GM18508 (cell line): ENCODE measurements around the gene GSX1.
"Not testable (repeated sequence)": the region's sequence is repeated elsewhere in the genome, so short reads cannot be mapped to it uniquely, and the experiment has no call there.

Experiments
- ATAC-seq: cut with Tn5 transposase; IDR thresholded peaks from one replicate; pipeline ENCODE4 v1.9.1; 2021; ENCODE audit warnings: moderate number of reproducible peaks; ENCODE audit not compliant: insufficient read depth, unreplicated experiment

GSX1 gene

GRCh38 chr13:27793507-27794367 lies 1.5 kb downstream of the GSX1 start:
- no peak for ATAC-seq

GRCh38 chr13:27794368-27794691 lies 2.0 kb downstream of the GSX1 start:
- no peak for ATAC-seq

DNA sequence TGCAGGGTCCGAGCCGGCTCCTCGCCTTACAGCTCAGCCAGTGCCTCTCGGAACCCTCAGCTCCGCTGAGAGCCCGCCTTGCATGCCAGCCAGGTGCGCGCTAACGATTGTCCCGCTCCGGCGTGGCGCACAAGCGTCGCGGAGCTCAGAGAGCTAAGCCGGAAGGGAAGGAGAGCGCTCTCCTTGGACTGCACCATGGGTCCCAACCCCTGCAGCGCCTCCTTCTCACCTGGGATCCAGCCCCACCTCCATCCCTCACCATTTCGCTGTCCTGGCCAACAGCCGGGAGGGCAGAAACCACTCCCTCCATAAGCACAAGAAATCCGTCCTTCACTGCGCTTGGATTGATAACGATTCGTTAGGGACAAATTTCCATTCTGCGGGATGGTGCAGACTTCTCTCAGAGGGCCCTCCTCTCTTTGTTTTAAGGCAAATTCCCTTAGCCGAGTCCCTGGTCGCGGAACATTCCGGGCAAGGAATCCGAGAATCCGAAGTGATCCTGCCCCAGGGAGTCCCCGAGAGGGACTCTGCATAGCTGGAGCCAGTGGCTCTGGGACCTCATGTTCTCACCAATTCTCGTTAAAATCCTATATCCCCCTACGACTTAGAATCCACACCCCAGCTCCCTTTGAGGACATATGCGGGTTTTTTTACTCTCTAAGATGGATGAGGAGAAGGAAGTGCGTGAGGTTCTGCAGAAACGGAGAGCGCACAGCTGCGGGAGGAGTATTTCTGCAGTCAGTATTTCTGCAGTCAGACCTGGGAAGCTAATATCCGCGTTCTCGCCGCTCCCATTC lies 2.8 kb downstream of the GSX1 start:
- no peak for ATAC-seq

- ATAC-seq, result no peak
Measured at GRCh38 chr13:27795718-27796019, 3.4 kb downstream of the GSX1 start.

- no peak for ATAC-seq
Measured at GRCh38 chr13:27796544-27797227, 4.4 kb downstream of the GSX1 start.

DNA sequence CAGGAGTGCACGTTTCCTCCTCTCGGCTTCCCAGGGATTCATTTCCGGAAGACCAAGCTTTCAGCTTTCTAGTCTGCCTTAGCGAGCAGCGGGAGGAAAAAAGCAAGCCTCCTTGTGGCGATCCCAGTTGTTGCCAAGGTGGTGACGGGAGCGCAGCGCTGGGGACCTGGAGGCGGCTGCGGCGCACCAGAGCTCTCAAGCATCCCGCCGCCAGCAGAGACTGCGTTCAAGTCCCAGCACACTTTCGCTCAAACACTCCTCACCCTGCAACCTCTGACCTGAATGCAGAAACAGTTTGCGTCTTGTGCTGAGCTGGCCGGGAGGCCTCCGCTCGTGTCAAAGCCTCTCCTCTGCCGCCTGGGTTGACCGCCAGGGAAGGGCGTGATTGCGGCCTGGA lies 4.9 kb downstream of the GSX1 start:
- no peak for ATAC-seq

GRCh38 chr13:27806744-27807387 lies 14.6 kb downstream of the GSX1 start:
- ATAC-seq, result no peak

GRCh38 chr13:27808851-27809550 lies 16.7 kb downstream of the GSX1 start:
- no peak for ATAC-seq

DNA sequence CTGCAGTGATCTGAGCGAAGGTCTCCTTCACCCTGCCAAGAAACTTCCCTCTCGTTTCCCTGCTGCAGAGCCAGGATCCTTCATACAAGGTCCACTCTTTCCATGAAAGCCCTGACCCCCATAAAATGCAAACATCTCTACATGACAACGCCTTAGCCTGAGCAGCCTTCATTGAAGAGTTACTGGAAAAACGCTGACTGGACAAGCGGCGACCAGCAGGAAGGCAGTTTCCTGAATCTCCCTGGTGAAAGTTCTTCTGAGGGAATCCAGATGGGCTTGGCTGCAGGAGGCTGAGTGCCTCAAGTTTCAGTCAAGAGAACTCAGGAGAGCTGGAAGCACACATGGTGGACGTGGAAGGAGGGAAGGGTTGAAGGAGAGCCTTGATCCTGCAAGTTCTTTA lies 17.7 kb downstream of the GSX1 start:
- ATAC-seq, result no peak

DNA sequence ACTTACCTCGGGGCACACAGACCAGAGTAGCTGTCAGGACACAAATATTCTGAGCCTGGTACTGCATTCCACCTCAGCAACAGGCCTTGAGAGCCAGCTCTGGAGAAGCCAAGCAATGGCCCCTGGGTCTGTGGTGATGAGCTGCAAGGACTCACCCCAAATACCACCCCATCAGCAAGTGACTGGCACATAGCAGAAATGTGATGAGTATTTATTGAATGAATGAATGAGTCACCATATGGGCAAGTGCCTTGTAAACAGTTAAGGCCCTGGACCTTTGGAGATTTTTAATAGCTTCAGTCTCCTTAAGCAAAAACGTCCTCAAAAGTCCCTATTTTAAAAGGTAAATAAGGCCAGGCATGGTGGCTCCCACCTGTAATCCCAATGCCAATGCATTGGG lies 18.2 kb downstream of the GSX1 start:
- ATAC-seq, result no peak

DNA sequence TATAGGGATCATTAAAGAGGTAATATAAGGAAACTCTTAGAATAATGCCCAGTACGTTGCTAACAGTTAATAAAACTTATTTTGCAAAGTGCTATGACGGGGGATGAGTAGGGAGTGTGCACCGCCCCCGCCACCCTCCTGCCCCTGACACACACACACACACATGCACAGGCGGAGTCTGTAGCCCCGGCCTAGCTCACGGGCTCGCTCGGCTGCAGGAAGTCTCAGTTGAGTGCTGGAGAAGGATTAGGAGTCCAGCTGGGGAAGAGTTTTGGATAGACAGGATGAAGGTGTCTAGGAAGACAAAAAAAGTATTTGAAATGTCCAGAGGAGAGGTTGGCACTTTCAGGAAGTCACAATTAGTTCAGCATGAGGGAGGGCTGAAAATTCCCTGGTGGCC lies 21.5 kb downstream of the GSX1 start:
- ATAC-seq, result no peak

DNA sequence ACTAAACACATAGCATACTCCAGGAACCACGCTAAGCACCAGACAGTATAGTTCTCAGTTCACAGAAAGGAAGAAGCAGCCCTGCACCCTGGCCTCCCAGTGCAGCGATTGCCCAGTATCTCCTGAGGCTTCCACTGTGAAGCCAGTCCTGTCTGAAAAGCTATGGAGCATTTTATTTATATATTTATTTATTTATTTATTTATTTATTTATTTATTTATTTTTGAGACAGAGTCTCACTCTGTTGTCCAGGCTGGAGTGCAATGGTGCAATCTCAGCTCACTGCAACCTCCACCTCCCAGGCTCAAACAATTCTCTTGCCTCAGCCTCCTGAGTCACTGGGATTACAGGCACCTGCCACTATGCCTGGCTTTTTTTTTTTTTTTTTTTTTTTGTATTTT lies 25.5 kb downstream of the GSX1 start:
- not testable (repeated sequence) for ATAC-seq

- ATAC-seq, result no peak
Measured at GRCh38 chr13:27820524-27821482, 28.5 kb downstream of the GSX1 start.

DNA sequence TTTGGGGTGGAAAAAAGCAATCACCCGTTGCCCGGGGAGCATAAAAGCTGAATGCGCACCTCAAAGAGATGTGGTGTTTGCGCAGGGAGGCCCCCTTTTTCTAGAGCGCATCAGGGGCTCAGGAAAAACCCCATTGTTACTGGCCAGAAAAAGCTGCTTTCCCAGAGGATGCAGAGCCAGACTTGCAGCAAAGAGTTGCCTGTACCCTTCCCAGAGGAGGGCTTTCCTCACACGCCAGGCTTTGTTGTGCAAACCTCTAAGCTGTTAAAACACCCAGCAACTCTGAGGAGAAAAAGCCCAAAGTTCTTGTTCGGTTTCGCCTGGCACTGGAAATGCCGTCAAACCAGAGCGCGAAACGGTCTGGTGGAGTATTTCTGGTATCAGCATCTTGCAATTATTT lies 29.3 kb downstream of the GSX1 start:
- no peak for ATAC-seq

DNA sequence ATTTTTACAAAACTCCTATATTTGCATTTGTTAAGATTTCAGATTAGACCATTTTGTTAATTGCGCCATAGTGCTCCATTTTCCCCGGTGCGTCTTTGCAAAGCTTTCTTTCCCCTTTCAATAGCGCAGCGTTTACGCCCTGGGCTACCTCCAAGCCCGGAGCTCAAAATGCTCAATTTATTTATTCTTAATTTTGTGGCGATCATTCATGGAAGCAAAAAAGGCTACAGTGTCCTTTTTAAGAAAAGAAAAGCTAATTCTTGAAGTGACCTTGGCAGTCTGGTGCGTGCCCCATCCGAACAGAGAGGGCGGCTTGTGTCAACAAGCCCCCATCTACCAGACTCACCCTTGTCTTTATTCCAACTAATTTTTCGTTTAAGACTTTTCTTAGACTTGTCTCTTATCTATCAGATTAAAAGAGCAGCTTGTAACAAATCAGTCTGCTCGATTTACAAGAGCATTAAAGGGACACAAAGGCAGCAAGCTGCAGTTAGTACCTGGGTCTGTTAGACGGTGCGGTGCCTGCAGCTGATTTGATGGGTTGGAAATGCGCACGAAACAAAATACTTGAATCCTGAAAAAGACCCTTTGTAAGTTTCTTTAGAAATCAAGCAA lies 30.1 kb downstream of the GSX1 start:
- ATAC-seq, result no peak

GRCh38 chr13:27822873-27823311 lies 30.6 kb downstream of the GSX1 start:
- no peak for ATAC-seq

- ATAC-seq, result no peak
Measured at GRCh38 chr13:27824121-27824520, 31.8 kb downstream of the GSX1 start.

GRCh38 chr13:27825072-27825471 lies 32.8 kb downstream of the GSX1 start:
- ATAC-seq, result no peak
